HG02588 (cell line): ENCODE data around the gene NHP2.

ENCODE experiments used
- ATAC-seq: cut with Tn5 transposase; IDR thresholded peaks from one replicate; pipeline ENCODE4 v1.9.1; 2021; ENCODE audit warnings: mild to moderate bottlenecking, moderate library complexity; ENCODE audit not compliant: unreplicated experiment

NHP2 gene

DNA sequence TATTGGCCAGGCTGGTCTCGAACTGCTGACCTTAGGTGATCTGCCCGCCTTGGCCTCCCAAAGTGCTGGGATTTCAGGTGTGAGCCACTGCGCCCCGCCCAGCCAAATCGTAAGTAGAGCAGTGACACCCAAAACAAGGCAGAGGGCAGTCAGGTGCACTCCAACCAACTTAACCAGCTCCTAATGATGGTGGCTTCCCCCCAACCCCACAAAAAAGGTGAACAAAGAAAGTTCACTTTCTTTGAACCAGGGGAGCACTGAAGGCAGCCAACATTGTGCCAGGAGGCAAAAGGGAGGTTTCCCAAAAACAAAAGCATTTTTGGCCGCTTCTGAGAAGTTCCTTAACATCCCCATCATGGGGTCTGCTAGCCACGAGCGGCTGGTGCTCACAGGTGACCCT lies 23.9 kb upstream of the NHP2 start:
- no peak for ATAC-seq

DNA sequence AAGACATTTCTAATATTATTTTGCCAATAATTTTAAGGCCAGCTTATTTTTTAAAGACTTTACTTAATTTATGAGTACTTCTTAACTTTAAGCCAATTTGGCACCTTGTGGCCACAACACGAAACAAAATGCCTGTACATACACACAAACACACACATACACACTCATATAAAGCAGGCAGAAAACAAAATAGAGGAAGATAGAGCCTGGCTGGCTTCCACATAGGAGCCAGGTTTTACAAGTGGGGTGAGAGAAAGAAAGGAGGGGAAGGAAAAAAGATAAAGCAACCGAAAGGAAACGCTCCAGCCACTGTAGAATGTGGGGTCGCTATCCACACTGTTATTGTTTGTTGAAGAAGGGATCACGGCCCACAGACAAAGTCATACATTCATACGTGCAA lies 23.1 kb upstream of the NHP2 start:
- ATAC-seq, result no peak

GRCh38 chr5:178174456-178174855 lies 20.8 kb upstream of the NHP2 start:
- no peak for ATAC-seq

GRCh38 chr5:178170455-178170854 lies 16.8 kb upstream of the NHP2 start:
- ATAC-seq, result no peak

- no peak for ATAC-seq
Observed at GRCh38 chr5:178165581-178165980, 11.9 kb upstream of the NHP2 start.

DNA sequence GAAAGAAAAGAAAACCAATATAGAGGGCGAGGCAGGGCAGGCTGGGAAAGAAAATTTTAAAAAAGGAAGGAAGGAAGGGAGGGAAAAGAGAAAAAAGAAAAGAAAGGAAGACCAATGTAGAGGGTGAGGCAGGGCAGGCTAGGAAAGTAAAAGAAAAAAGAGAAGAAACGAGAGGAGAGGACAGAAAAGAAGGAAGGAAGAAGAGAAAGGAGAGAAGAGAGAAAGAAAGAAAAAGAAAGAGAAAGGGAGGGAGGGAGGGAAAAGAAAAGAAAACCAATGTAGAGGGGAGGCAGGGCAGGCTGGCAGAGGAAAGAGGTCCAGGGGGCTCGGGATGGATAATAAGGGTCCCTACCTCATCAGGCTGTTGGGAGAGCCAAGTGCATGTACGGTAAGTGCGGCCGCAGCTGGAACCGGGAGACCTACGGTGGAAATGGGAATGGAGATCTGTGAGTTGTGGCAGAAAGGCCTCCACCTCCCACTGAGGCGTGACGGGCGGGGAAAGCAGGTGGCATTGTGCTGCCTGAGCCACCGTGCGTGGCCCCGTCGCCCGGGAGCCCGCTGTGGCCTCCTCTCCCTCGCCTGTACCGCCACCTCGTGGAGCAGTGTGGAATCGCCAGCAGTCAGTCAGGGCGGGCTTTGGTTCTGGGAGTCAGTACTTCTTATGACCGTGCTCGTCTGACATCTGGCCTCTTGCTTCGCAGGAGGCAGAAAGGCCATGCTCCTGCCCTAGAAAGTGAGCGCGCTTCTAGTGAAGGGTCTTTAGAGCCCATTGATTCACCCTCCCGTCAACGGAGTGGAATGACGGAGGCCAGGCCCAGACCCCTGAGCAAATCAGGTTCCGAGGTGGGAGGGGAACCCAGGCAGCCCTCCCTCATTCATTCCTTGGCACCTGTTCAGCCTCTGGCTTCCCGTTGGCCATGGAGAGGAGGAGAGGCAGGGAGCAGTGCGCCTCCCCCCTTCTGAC lies 10.4 kb upstream of the NHP2 start:
- no peak for ATAC-seq

DNA sequence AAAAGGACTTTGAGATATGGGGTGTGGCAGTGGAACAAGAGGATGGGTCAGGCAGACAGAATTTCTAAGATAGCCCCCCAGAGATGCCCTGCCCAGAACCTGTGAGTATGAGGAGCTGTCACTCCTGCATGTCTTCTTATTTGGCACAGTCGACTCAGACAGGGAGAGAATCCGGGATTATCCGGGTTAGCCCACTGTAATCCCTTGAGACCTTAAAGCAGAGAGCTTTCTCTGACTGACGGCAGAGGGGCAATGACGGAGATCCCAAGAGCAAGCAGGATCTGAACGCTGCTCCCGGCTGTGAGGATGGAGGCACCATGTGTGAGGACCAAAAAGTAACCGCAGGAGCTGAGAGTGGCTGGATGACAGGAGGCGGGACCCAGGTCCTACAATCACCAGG lies 8.8 kb upstream of the NHP2 start:
- no peak for ATAC-seq

GRCh38 chr5:178160176-178160575 lies 6.5 kb upstream of the NHP2 start:
- no peak for ATAC-seq

DNA sequence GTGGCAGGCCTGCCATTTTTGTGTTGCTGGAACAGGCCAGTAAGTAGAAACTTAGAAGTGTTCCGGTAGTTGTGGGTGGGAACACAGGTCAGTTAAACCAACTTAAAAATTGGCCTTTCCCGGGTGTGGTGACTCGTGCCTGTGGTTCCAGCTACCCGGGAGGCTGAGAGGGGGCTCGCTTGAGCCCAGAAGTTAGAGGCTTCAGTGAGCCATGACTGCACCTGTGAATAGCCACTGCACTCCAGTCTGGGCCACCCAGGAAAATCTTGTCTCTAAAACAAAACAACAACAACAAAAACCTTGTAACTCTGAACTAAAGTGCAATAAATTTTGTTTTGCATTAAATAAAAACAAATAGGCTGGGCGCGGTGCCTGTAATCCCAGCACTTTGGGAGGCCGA lies 1.4 kb upstream of the NHP2 start:
- ATAC-seq, result no peak

- ATAC-seq, result no peak
Observed at GRCh38 chr5:178152491-178153444, 917 bp downstream of the NHP2 start.

GRCh38 chr5:178150977-178151734 lies 2.5 kb downstream of the NHP2 start:
- no peak for ATAC-seq

DNA sequence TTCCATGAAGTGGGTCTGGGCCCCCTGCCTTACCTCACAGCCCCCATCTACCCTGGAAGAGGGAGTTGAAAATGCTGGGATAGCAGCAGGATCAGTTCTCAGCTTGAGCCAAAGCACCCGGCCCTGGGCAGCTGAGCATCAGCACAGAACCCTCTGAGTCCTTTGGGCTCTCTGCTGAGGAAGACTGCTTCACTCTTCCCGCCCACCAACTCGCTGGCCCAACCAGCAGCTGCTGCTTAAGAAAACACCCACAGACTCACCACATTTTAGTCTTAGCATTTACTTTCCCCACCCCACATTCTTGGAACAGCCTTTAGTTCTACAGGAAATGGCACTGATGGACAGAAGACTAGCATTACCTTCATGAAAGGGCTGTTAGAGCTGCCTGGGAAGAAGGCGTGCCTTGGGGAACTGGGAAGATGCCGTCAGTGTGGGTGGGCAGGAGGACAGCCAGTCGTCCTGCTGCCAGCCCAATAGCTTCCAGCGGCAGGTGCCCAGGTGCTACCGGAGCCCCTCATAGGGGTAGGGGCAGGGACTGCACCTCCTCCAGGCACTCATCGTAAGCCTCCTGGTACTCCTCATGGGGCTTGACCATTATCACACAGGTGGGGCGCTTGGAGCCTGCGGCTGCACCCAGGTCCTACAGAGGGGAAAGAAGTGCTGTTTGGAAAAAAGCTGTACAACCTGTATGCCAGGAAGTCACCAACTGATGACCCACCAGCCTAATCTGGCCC lies 4.3 kb downstream of the NHP2 start:
- ATAC-seq, result no peak

DNA sequence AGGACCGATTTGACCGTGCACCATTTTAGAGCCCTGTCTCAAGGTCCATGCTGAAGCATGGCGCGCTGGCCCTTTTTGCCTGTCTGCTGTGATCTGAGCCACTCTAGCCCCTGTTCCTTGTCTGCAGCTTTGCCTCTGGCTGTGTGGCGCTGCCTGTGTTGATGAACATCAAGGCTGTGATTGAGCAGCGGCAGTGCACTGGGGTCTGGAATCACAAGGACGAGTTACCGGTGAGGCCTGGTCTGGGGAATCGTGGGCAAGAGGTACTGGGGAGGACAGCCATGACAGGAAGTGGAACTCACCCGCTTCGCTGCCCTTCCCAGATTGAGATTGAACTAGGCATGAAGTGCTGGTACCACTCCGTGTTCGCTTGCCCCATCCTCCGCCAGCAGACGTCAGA lies 6.3 kb downstream of the NHP2 start:
- ATAC-seq, result no peak

DNA sequence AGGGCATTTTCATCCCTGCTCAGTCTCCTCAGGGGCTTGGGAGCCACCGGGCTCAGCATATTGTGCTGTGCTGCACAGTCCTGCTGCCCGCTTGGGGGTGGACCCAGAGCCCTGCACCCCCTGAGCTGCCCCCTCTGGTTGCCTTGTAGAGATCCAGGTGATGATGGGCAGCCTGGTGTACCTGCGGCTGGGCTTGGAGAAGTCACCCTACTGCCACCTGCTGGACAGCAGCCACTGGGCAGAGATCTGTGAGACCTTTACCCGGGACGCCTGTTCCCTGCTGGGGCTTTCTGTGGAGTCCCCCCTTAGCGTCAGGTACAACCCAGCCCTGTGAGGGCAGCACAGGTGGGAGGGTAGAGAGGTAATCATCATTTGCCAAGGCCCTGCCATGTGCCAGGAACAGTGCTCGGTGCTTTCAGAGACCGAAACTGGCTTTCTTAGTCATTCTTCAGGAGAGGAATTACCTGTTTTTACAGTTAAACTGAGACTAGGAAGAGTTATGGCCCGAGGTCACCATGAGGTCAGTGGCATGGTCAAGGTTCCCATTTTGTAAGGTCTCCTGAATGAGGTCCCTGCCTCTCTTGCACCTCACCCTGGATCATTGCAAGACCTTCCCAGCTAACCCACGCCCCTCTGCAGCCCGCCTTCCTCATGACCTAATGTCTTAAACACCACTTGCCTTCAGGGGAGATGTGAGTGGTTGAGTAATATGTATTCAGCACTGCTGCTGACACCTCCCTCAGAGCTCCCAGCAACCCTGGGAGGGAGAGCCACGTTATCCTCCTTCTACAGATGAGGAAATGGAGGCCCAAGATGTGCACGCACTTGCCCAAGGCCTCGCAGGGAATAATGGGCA lies 7.5 kb downstream of the NHP2 start:
- no peak for ATAC-seq

GRCh38 chr5:178143901-178144300 lies 9.8 kb downstream of the NHP2 start:
- ATAC-seq, result no peak

DNA sequence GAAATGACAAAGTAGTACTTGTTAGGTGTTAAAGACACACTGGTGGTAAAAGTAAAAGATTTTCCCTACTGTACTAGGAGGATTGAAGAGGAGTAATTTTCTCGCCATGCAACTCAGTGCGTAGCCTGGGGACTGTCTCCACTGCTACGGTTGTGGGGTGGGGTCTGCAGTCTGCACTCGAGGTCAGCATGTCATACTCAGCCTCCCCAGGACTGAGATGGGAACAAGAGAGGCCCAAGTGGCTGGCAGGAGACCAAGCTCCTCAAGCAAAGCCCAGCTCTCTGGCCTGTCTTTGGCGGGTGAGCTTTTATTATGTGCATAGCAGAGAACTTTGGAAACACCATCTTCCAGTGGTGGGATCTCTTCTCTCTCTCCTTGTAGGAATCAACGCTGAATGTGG lies 10.4 kb downstream of the NHP2 start:
- no peak for ATAC-seq

- no peak for ATAC-seq
Observed at GRCh38 chr5:178142642-178143041, 11.0 kb downstream of the NHP2 start.

GRCh38 chr5:178141550-178141949 lies 12.1 kb downstream of the NHP2 start:
- no peak for ATAC-seq

- no peak for ATAC-seq
Observed at GRCh38 chr5:178137991-178138390, 15.7 kb downstream of the NHP2 start.
